G401.6 (cell line): ENCODE data around the gene KCNIP4.

ENCODE experiments used
- FAIRE-seq: peaks from 2 replicates; lab custom pipeline; 2012; peaks lifted over from hg19 to GRCh38; lab: Jason Lieb, UNC

Gene KCNIP4

GRCh38 chr4:21763855-21764254, 184.7 kb downstream of the KCNIP4 start:
- no peak for FAIRE-seq

GRCh38 chr4:21757248-21757647, 191.3 kb downstream of the KCNIP4 start:
- FAIRE-seq, result no peak

- no peak for FAIRE-seq
Measured at GRCh38 chr4:21753084-21753760, 195.3 kb downstream of the KCNIP4 start.

- no peak for FAIRE-seq
Measured at GRCh38 chr4:21752616-21753015, 196.0 kb downstream of the KCNIP4 start.

- FAIRE-seq, result no peak
Measured at GRCh38 chr4:21749924-21750323, 198.6 kb downstream of the KCNIP4 start.

- no peak for FAIRE-seq
Measured at GRCh38 chr4:21749412-21749811, 199.2 kb downstream of the KCNIP4 start.

- no peak for FAIRE-seq
Measured at GRCh38 chr4:21744046-21744445, 204.5 kb downstream of the KCNIP4 start.

- no peak for FAIRE-seq
Measured at GRCh38 chr4:21742326-21742725, 206.2 kb downstream of the KCNIP4 start.

GRCh38 chr4:21738821-21739220, 209.8 kb downstream of the KCNIP4 start:
- no peak for FAIRE-seq

GRCh38 chr4:21735866-21736265, 212.7 kb downstream of the KCNIP4 start:
- FAIRE-seq, result no peak

- no peak for FAIRE-seq
Measured at GRCh38 chr4:21733894-21734630, 214.5 kb downstream of the KCNIP4 start.

GRCh38 chr4:21728304-21728703, 220.3 kb downstream of the KCNIP4 start:
- FAIRE-seq, result no peak

- no peak for FAIRE-seq
Measured at GRCh38 chr4:21726255-21726815, 222.2 kb downstream of the KCNIP4 start.

GRCh38 chr4:21722157-21722839, 226.3 kb downstream of the KCNIP4 start:
- no peak for FAIRE-seq

GRCh38 chr4:21716531-21716930, 232.0 kb downstream of the KCNIP4 start:
- FAIRE-seq, result no peak

- FAIRE-seq, result no peak
Measured at GRCh38 chr4:21710179-21710835, 238.3 kb downstream of the KCNIP4 start.

GRCh38 chr4:21709761-21710160, 238.8 kb downstream of the KCNIP4 start:
- no peak for FAIRE-seq

- FAIRE-seq, result no peak
Measured at GRCh38 chr4:21709031-21709430, 239.5 kb downstream of the KCNIP4 start.

- no peak for FAIRE-seq
Measured at GRCh38 chr4:21699446-21699845, 249.1 kb downstream of the KCNIP4 start.

- FAIRE-seq, result no peak
Measured at GRCh38 chr4:21697583-21697982, 251.0 kb downstream of the KCNIP4 start.

GRCh38 chr4:21695141-21695540, 253.4 kb downstream of the KCNIP4 start:
- no peak for FAIRE-seq

GRCh38 chr4:21692241-21692640, 256.3 kb downstream of the KCNIP4 start:
- no peak for FAIRE-seq
